ENCODE data around the gene SIGLEC15.
A peak's percentile ranks its signal among the peaks of the same experiment; 100 is the strongest.
"Not testable (repeated sequence)": the region's sequence is repeated elsewhere in the genome, so short reads cannot be mapped to it uniquely, and the experiment has no call there.

The SIGLEC15 gene

GRCh38 chr18:45847119-45847518, 21.6 kb downstream of the SIGLEC15 start:
- no peak for DNase-seq

- not testable (repeated sequence) for DNase-seq
Measured at GRCh38 chr18:45848643-45849042, 23.2 kb downstream of the SIGLEC15 start.

GRCh38 chr18:45849529-45849928, 24.1 kb downstream of the SIGLEC15 start:
- DNase-seq, result no peak

- peak in 1 of 3 experiments; percentile 9 for DNase-seq
Measured at GRCh38 chr18:45850021-45850420, 24.5 kb downstream of the SIGLEC15 start.

- no peak for DNase-seq
Measured at GRCh38 chr18:45851161-45851925, 25.9 kb downstream of the SIGLEC15 start.

- no peak for DNase-seq
Measured at GRCh38 chr18:45852631-45853030, 27.2 kb downstream of the SIGLEC15 start.

GRCh38 chr18:45854036-45854586, 28.6 kb downstream of the SIGLEC15 start:
- peak in 1 of 3 experiments; percentile 34 for DNase-seq

- DNase-seq, result no peak
Measured at GRCh38 chr18:45856531-45856930, 31.1 kb downstream of the SIGLEC15 start.

GRCh38 chr18:45859334-45859733, 33.9 kb downstream of the SIGLEC15 start:
- DNase-seq, result no peak

GRCh38 chr18:45860492-45860891, 35.0 kb downstream of the SIGLEC15 start:
- DNase-seq, result no peak

GRCh38 chr18:45860971-45861370, 35.5 kb downstream of the SIGLEC15 start:
- no peak for DNase-seq

- no peak for DNase-seq
Measured at GRCh38 chr18:45861926-45862325, 36.5 kb downstream of the SIGLEC15 start.

- DNase-seq, result no peak
Measured at GRCh38 chr18:45863469-45863868, 38.0 kb downstream of the SIGLEC15 start.

- DNase-seq, result no peak
Measured at GRCh38 chr18:45864081-45864480, 38.6 kb downstream of the SIGLEC15 start.

- no peak for DNase-seq
Measured at GRCh38 chr18:45865466-45865865, 40.0 kb downstream of the SIGLEC15 start.

- DNase-seq, result no peak
Measured at GRCh38 chr18:45870419-45870818, 44.9 kb downstream of the SIGLEC15 start.

- DNase-seq, result no peak
Measured at GRCh38 chr18:45871431-45872084, 46.1 kb downstream of the SIGLEC15 start.

GRCh38 chr18:45874491-45875184, 49.2 kb downstream of the SIGLEC15 start:
- no peak for DNase-seq

GRCh38 chr18:45876161-45876560, 50.7 kb downstream of the SIGLEC15 start:
- DNase-seq, result peak in 1 of 3 experiments; percentile 6

- DNase-seq, result peak in 1 of 3 experiments; percentile 15
Measured at GRCh38 chr18:45877403-45877802, 51.9 kb downstream of the SIGLEC15 start.

- DNase-seq, result peak; percentile 48 to 64 (median 49)
Measured at GRCh38 chr18:45879681-45880655, 54.5 kb downstream of the SIGLEC15 start.

Measured in NCI-H1417 (cell line).